ENCODE data around the gene UBTD1.
A peak's percentile ranks its signal among the peaks of the same experiment; 100 is the strongest.

UBTD1 gene

GRCh38 chr10:97597778-97598177, 99.1 kb downstream of the UBTD1 start:
- peak; percentile 11 for DNase-seq (ENCODE audit: low read depth)
- H3K4me3 ChIP-seq (ENCODE audit: low read length), result no peak overlapping the region
- TF ChIP-seq CTCF (IDR thresholded peaks at IDR 0.05; ENCODE audit: insufficient read depth, low read depth, low read length, missing control alignments), result no peak

GRCh38 chr10:97598407-97599271, 99.9 kb downstream of the UBTD1 start:
- DNase-seq (ENCODE audit: low read depth), result no peak
- TF ChIP-seq CTCF (IDR thresholded peaks at IDR 0.05; ENCODE audit: insufficient read depth, low read depth, low read length, missing control alignments), result no peak
- no peak overlapping the region for H3K4me3 ChIP-seq (ENCODE audit: low read length)

GRCh38 chr10:97599272-97599619, 100.5 kb downstream of the UBTD1 start:
- TF ChIP-seq CTCF (IDR thresholded peaks at IDR 0.05; ENCODE audit: insufficient read depth, low read depth, low read length, missing control alignments), result no peak
- DNase-seq (ENCODE audit: low read depth), result no peak
- no peak overlapping the region for H3K4me3 ChIP-seq (ENCODE audit: low read length)

GRCh38 chr10:97600616-97601015, 101.9 kb downstream of the UBTD1 start:
- TF ChIP-seq CTCF (IDR thresholded peaks at IDR 0.05; ENCODE audit: insufficient read depth, low read depth, low read length, missing control alignments), result no peak
- no peak for DNase-seq (ENCODE audit: low read depth)
- no peak overlapping the region for H3K4me3 ChIP-seq (ENCODE audit: low read length)

GRCh38 chr10:97601268-97602215, 102.8 kb downstream of the UBTD1 start:
- TF ChIP-seq CTCF (IDR thresholded peaks at IDR 0.05; ENCODE audit: insufficient read depth, low read depth, low read length, missing control alignments), result no peak
- no peak overlapping the region for H3K4me3 ChIP-seq (ENCODE audit: low read length)
- no peak for DNase-seq (ENCODE audit: low read depth)

GRCh38 chr10:97607095-97607636, 108.4 kb downstream of the UBTD1 start:
- DNase-seq (ENCODE audit: low read depth), result no peak
- no peak for TF ChIP-seq CTCF (IDR thresholded peaks at IDR 0.05; ENCODE audit: insufficient read depth, low read depth, low read length, missing control alignments)
- H3K4me3 ChIP-seq (ENCODE audit: low read length), result no peak overlapping the region
